ENCODE results near the gene CDC42BPB. TPM values are rescaled to one million over a fixed set of nuclear protein-coding genes. Genes with fewer than 3 reads are reported as not detected.

CDC42BPB gene
- total RNA-seq, 1 experiment from 2014 or later: 56.1 TPM

GRCh38 chr14:102973706-102974285 lies 83.6 kb downstream of the CDC42BPB start:
- Histone ChIP-seq H3K4me3 (ENCODE audit: insufficient read depth, low read depth, low read length) (no peak overlapping the region), H3K36me3 (replicated peaks; ENCODE audit: control insufficient read depth, insufficient read depth, low read length) (peaks cover 27% of the 10 kb centered on the region), H3K27me3 (ENCODE audit: control insufficient read depth, insufficient read depth, low read length) (no peaks in the 10 kb centered on the region)
- DNase-seq: no peak

GRCh38 chr14:102971836-102972606 lies 85.3 kb downstream of the CDC42BPB start:
- H3K36me3 ChIP-seq (replicated peaks; ENCODE audit: control insufficient read depth, insufficient read depth, low read length): peaks cover 31% of the 10 kb centered on the region
- H3K27me3 ChIP-seq (ENCODE audit: control insufficient read depth, insufficient read depth, low read length): no peaks in the 10 kb centered on the region
- no peak for DNase-seq
- no peak overlapping the region for H3K4me3 ChIP-seq (ENCODE audit: insufficient read depth, low read depth, low read length)

GRCh38 chr14:102971314-102971713 lies 86.0 kb downstream of the CDC42BPB start:
- H3K27me3 ChIP-seq (ENCODE audit: control insufficient read depth, insufficient read depth, low read length): no peaks in the 10 kb centered on the region
- DNase-seq: no peak
- H3K4me3 ChIP-seq (ENCODE audit: insufficient read depth, low read depth, low read length): no peak overlapping the region
- H3K36me3 ChIP-seq (replicated peaks; ENCODE audit: control insufficient read depth, insufficient read depth, low read length): peaks cover 36% of the 10 kb centered on the region

- no peak for DNase-seq
- Histone ChIP-seq H3K4me3 (ENCODE audit: insufficient read depth, low read depth, low read length) (no peak overlapping the region), H3K36me3 (replicated peaks; ENCODE audit: control insufficient read depth, insufficient read depth, low read length) (peaks cover 38% of the 10 kb centered on the region), H3K27me3 (ENCODE audit: control insufficient read depth, insufficient read depth, low read length) (no peaks in the 10 kb centered on the region)
Observed at GRCh38 chr14:102970496-102970895, 86.9 kb downstream of the CDC42BPB start.

- H3K4me3 ChIP-seq (ENCODE audit: insufficient read depth, low read depth, low read length): no peak overlapping the region
- peaks cover 40% of the 10 kb centered on the region for H3K36me3 ChIP-seq (replicated peaks; ENCODE audit: control insufficient read depth, insufficient read depth, low read length)
- H3K27me3 ChIP-seq (ENCODE audit: control insufficient read depth, insufficient read depth, low read length): no peaks in the 10 kb centered on the region
- DNase-seq: no peak
Observed at GRCh38 chr14:102969901-102970300, 87.4 kb downstream of the CDC42BPB start.

GRCh38 chr14:102969060-102969791 lies 88.1 kb downstream of the CDC42BPB start:
- DNase-seq: no peak
- Histone ChIP-seq H3K4me3 (ENCODE audit: insufficient read depth, low read depth, low read length) (no peak overlapping the region), H3K36me3 (replicated peaks; ENCODE audit: control insufficient read depth, insufficient read depth, low read length) (peaks cover 40% of the 10 kb centered on the region), H3K27me3 (ENCODE audit: control insufficient read depth, insufficient read depth, low read length) (no peaks in the 10 kb centered on the region)

GRCh38 chr14:102968306-102968705 lies 89.0 kb downstream of the CDC42BPB start:
- no peaks in the 10 kb centered on the region for H3K27me3 ChIP-seq (ENCODE audit: control insufficient read depth, insufficient read depth, low read length)
- peaks cover 43% of the 10 kb centered on the region for H3K36me3 ChIP-seq (replicated peaks; ENCODE audit: control insufficient read depth, insufficient read depth, low read length)
- no peak for DNase-seq
- no peak overlapping the region for H3K4me3 ChIP-seq (ENCODE audit: insufficient read depth, low read depth, low read length)

- DNase-seq: no peak
- no peak overlapping the region for H3K4me3 ChIP-seq (ENCODE audit: insufficient read depth, low read depth, low read length)
- H3K27me3 ChIP-seq (ENCODE audit: control insufficient read depth, insufficient read depth, low read length): no peaks in the 10 kb centered on the region
- peaks cover 41% of the 10 kb centered on the region for H3K36me3 ChIP-seq (replicated peaks; ENCODE audit: control insufficient read depth, insufficient read depth, low read length)
Observed at GRCh38 chr14:102967506-102967795, 89.9 kb downstream of the CDC42BPB start.

GRCh38 chr14:102966681-102967505 lies 90.5 kb downstream of the CDC42BPB start:
- DNase-seq: no peak
- Histone ChIP-seq H3K27me3 (ENCODE audit: control insufficient read depth, insufficient read depth, low read length) (no peaks in the 10 kb centered on the region), H3K4me3 (ENCODE audit: insufficient read depth, low read depth, low read length) (no peak overlapping the region), H3K36me3 (replicated peaks; ENCODE audit: control insufficient read depth, insufficient read depth, low read length) (peaks cover 43% of the 10 kb centered on the region)

- Histone ChIP-seq H3K4me3 (ENCODE audit: insufficient read depth, low read depth, low read length) (no peak overlapping the region), H3K36me3 (replicated peaks; ENCODE audit: control insufficient read depth, insufficient read depth, low read length) (peaks cover 39% of the 10 kb centered on the region), H3K27me3 (ENCODE audit: control insufficient read depth, insufficient read depth, low read length) (no peaks in the 10 kb centered on the region)
- no peak for DNase-seq
Observed at GRCh38 chr14:102965971-102966655, 91.2 kb downstream of the CDC42BPB start.

GRCh38 chr14:102965282-102965681 lies 92.1 kb downstream of the CDC42BPB start:
- no peak overlapping the region for H3K4me3 ChIP-seq (ENCODE audit: insufficient read depth, low read depth, low read length)
- H3K36me3 ChIP-seq (replicated peaks; ENCODE audit: control insufficient read depth, insufficient read depth, low read length): peaks cover 36% of the 10 kb centered on the region
- no peak for DNase-seq
- no peaks in the 10 kb centered on the region for H3K27me3 ChIP-seq (ENCODE audit: control insufficient read depth, insufficient read depth, low read length)

GRCh38 chr14:102964152-102964730 lies 93.1 kb downstream of the CDC42BPB start:
- peaks cover 33% of the 10 kb centered on the region for H3K36me3 ChIP-seq (replicated peaks; ENCODE audit: control insufficient read depth, insufficient read depth, low read length)
- no peak for DNase-seq

GRCh38 chr14:102962111-102962627 lies 95.2 kb downstream of the CDC42BPB start:
- H3K4me3 ChIP-seq (ENCODE audit: insufficient read depth, low read depth, low read length): no peak overlapping the region
- H3K36me3 ChIP-seq (replicated peaks; ENCODE audit: control insufficient read depth, insufficient read depth, low read length): peaks cover 38% of the 10 kb centered on the region
- H3K27me3 ChIP-seq (ENCODE audit: control insufficient read depth, insufficient read depth, low read length): no peaks in the 10 kb centered on the region
- DNase-seq: no peak

More at GRCh38 chr14:102964152-102964730, 93.1 kb downstream of the CDC42BPB start:
- H3K27me3 ChIP-seq (ENCODE audit: control insufficient read depth, insufficient read depth, low read length): no peaks in the 10 kb centered on the region
- no peak overlapping the region for H3K4me3 ChIP-seq (ENCODE audit: insufficient read depth, low read depth, low read length)
